Heart right ventricle (tissue), 16 donors: ENCODE measurements around the gene MAPKAPK2. TPM values are rescaled to one million over a fixed set of nuclear protein-coding genes. Genes with fewer than 3 reads are reported as not detected.

Source experiments
- ATAC-seq, 8 donors: fragments of 200-7000 bp; cut with Tn5 transposase; one replicate each; pipeline ENCODE4 v1.9.1; 2020; ENCODE audit warnings: mild to moderate bottlenecking in 8 of 8, moderate library complexity in 8 of 8, moderate number of reproducible peaks in 1 of 8
- DNase-seq, 2 donors: peaks; one replicate each; pipeline ENCODE4 v3.0.0-alpha.2; 2020
- H3K27ac ChIP-seq, 10 donors: fragments of 200-600 bp; sonication (generic) in 2 of 10; one replicate each; pipeline versions ENCODE4 v1.5.0 to v1.8.0; 2020 to 2022; ENCODE audit warnings: mild to moderate bottlenecking in 3 of 10
- H3K27me3 ChIP-seq, 7 donors: fragments of 200-600 bp; one replicate each; pipeline ENCODE4 v1.8.0; 2021 to 2022; ENCODE audit warnings: mild to moderate bottlenecking in 2 of 7
- H3K36me3 ChIP-seq, 9 donors: fragments of 200-600 bp; sonication (generic) in 1 of 9; one replicate each; pipeline versions ENCODE4 v1.5.0 to v1.8.0; 2020 to 2022; ENCODE audit warnings: mild to moderate bottlenecking in 2 of 9
- H3K4me1 ChIP-seq, 9 donors: fragments of 200-600 bp; sonication (generic) in 1 of 9; one replicate each; pipeline versions ENCODE4 v1.5.0 to v1.8.0; 2020 to 2022; ENCODE audit warnings: mild to moderate bottlenecking in 4 of 9
- H3K4me3 ChIP-seq, 10 donors: fragments of 200-600 bp; sonication (generic) in 2 of 10; one replicate each; pipeline versions ENCODE4 v1.5.0 to v1.8.0; 2020 to 2022; ENCODE audit warnings: mild to moderate bottlenecking in 7 of 10, moderate library complexity in 2 of 10
- H3K9me3 ChIP-seq, 11 donors: fragments of 200-600 bp in 10 of 11; sonication (generic) in 2 of 11; one replicate each; pipeline versions ENCODE4 v1.5.0 to v1.8.0; 2013 to 2022; ENCODE audit warnings: mild to moderate bottlenecking in 2 of 11, control low read depth in 1 of 11, moderate library complexity in 1 of 11
- CTCF ChIP-seq, 9 donors: fragments of 200-600 bp; sonication (generic) in 2 of 9; IDR thresholded peaks; one replicate each; pipeline versions ENCODE4 v1.5.0 to v1.8.0; 2021 to 2022; ENCODE audit warnings: antibody characterized with exemption in 9 of 9, mild to moderate bottlenecking in 5 of 9, moderate library complexity in 1 of 9
- WGBS, 2 donors: extraction: QIAGEN DNeasy Blood & Tissue Kit; methylation state at CpG; one replicate each; pipeline ENCODE4 v1.1.7; 2013; ENCODE audit warnings: inconsistent platforms in 1 of 2; 5-methylcytosine and 5-hydroxymethylcytosine counted together
- intact Hi-C, 10 donors: fragments of 100-400 bp; cut with DNase I; formaldehyde crosslinking; loops; one replicate each; pipeline versions ENCODE4 v1.11.1 to v1.14.2; 2022
- polyA plus RNA-seq, 2 donors: library from polyadenylated mRNA; stranded (reverse); fragments of 200-250 nt; gene quantifications; one replicate each; pipeline ENCODE4 v1.2.3, GENCODE V29; 2013
- total RNA-seq, 10 donors: library from RNA; stranded (reverse); fragmentation: NEBNext Ultra II Directional in 3 of 10; extraction: Animal tissue kit (Norgen Biotek cat#: 25700) in 3 of 10; gene quantifications; one replicate each; pipeline versions ENCODE4 v1.2.1 to v1.2.4, GENCODE V29; 2021 to 2023
- donor health status: Arrhythmogenic right ventricular cardiomyopathy.
- donor health status: ischemic (EF 13 %, LVEDD 7.1; RV severe dilation, severe dysfunction).
- donor health status: healthy with polysubstance abuse.
- donor health status: DM: no; HTN: yes; CAD: no.
- donor health status: DM: no; HTN: no; CAD: no.
- donor health status: ischemic (EF 25% LVEDD 6.9; RV normal size, moderate dysfunction).
- donor health status: ischemic (EF 25% LVEDD 5.7; RV mildly dilated, moderate dysfunction).
- donor health status: healthy.
- donor health status: DM: yes; HTN: yes; CAD: no.
- donor health status: Ischemic cardiomyopathy.
- donor health status: ischemic (EF 35%, LVEDD 5.7; RV mildly dilated, moderate dysfunction).
- donor health status: nonischemic (EF 11% LVEDD 7.7; RV severe dilation, severe dysfunction).
- donor health status: DM: yes; HTN: yes; CAD: no.
- donor health status: PGD.
- donor health status: ischemic (EF 29% LVEDD 5.4; RV normal size, mild dysfunction).
- donor health status: nonischemic (EF 23%, LVEDD 6.1; RV moderate dilation, normal function).

The MAPKAPK2 gene
- total and polyA plus RNA-seq, 12 donors: 101 to 323 (median 219) TPM

GRCh38 chr1:206736878-206737728 lies 52.4 kb downstream of the MAPKAPK2 start:
- Histone ChIP-seq H3K4me1 (peaks cover 10 to 68% (median 44%) of the 10 kb centered on the region in 9 donors), H3K9me3 (no peaks in the 10 kb centered on the region), H3K36me3 (peaks cover under 1 to 53% (median 19%) of the 10 kb centered on the region in 9 donors), H3K4me3 (no peak overlapping the region), H3K27me3 (no peaks in the 10 kb centered on the region), H3K27ac (peak overlapping the region; percentile 23 to 74 (median 70))
- 71 to 73% methylated on average over 14 of the region's 14 CpGs for WGBS, 2 donors
- TF ChIP-seq CTCF (IDR thresholded peaks at IDR 0.05): no peak
- intact Hi-C loops: loop anchor here in 7 of 10 donors (5.0 to 10.0 kb wide), 6 partner anchors 68 to 180 kb away; partner anchors contain the start of gene DYRK3 (in 2 of the 7)
- no peak for DNase-seq
- ATAC-seq: peak in 7 of 8 donors; percentile 6 to 71 (median 27)

- Histone ChIP-seq H3K4me3 (no peak overlapping the region), H3K4me1 (peaks cover 10 to 68% (median 44%) of the 10 kb centered on the region in 9 donors), H3K27me3 (no peaks in the 10 kb centered on the region), H3K9me3 (no peaks in the 10 kb centered on the region), H3K36me3 (peaks cover 0 to 46% (median 12%) of the 10 kb centered on the region in 9 donors), H3K27ac (peak overlapping the region in 9 of 10 donors; percentile 41 to 74 (median 69))
- peak in 7 of 8 donors; percentile 21 to 65 (median 40) for ATAC-seq
- WGBS, 2 donors: 17 to 18% methylated on average over 3 of the region's 3 CpGs
- TF ChIP-seq CTCF (IDR thresholded peaks at IDR 0.05): no peak
- DNase-seq: no peak
- intact Hi-C loops: loop anchor here in 7 of 10 donors (5.0 to 10.0 kb wide), 6 partner anchors 67 to 180 kb away; partner anchors contain the start of gene DYRK3 (in 2 of the 7)
Observed at GRCh38 chr1:206737729-206738201, 53.1 kb downstream of the MAPKAPK2 start.

GRCh38 chr1:206738370-206739366 lies 54.0 kb downstream of the MAPKAPK2 start:
- peak in 5 of 9 donors; percentile 9 to 35 (median 11) for TF ChIP-seq CTCF (IDR thresholded peaks at IDR 0.05)
- 59 to 64% methylated on average over 3 of the region's 3 CpGs for WGBS, 2 donors
- H3K27ac ChIP-seq: peak overlapping the region in 6 of 10 donors; percentile 47 to 73 (median 70)
- no peak for ATAC-seq
- H3K27me3 ChIP-seq: no peaks in the 10 kb centered on the region
- peaks cover 0 to 37% (median 3%) of the 10 kb centered on the region in 9 donors for H3K36me3 ChIP-seq
- H3K4me1 ChIP-seq: peaks cover 10 to 64% (median 44%) of the 10 kb centered on the region in 9 donors
- intact Hi-C loops: loop anchor here in 7 of 10 donors (5.0 to 10.0 kb wide), 6 partner anchors 66 to 179 kb away; partner anchors contain the start of gene DYRK3 (in 2 of the 7)
- no peak for DNase-seq
- H3K9me3 ChIP-seq: no peaks in the 10 kb centered on the region
- H3K4me3 ChIP-seq: no peak overlapping the region
